Karpas-422 (cell line): ENCODE data around the gene PVRIG. TPM values are rescaled to one million over a fixed set of nuclear protein-coding genes. Genes with fewer than 3 reads are reported as not detected.
"Not testable (repeated sequence)": the region's sequence is repeated elsewhere in the genome, so short reads cannot be mapped to it uniquely, and the experiment has no call there.

ENCODE experiments used
- DNase-seq: peaks from one replicate; pipeline ENCODE4 v3.0.0-alpha.2; 2015
- H2AFZ ChIP-seq: fragments of 200-600 bp; sonication (generic); 2 replicates; pipeline ENCODE4 v1.6.1; 2014; ENCODE audit warnings: antibody characterized with exemption, low read length, mixed read lengths
- H3K27ac ChIP-seq: fragments of 200-600 bp; sonication (generic); 2 replicates; pipeline ENCODE4 v1.5.1; 2014; ENCODE audit warnings: mild to moderate bottlenecking, low read length, moderate library complexity
- H3K27me3 ChIP-seq: fragments of 200-600 bp; sonication (generic); 2 replicates; pipeline ENCODE4 v1.6.1; 2014; ENCODE audit warnings: low read length, mixed read lengths
- H3K36me3 ChIP-seq: fragments of 200-600 bp; sonication (generic); 2 replicates; pipeline ENCODE4 v1.6.1; 2014; ENCODE audit warnings: low read length, mixed read lengths; ENCODE audit not compliant: insufficient read depth
- H3K4me1 ChIP-seq: fragments of 200-600 bp; sonication (generic); 2 replicates; pipeline ENCODE4 v1.6.1; 2014; ENCODE audit warnings: mild to moderate bottlenecking, low read length, mixed read lengths
- H3K4me2 ChIP-seq: fragments of 200-600 bp; sonication (generic); 2 replicates; pipeline ENCODE4 v1.6.1; 2014; ENCODE audit warnings: low read length, low read depth, mild to moderate bottlenecking; ENCODE audit not compliant: poor library complexity, severe bottlenecking
- H3K4me3 ChIP-seq: fragments of 200-600 bp; sonication (generic); 2 replicates; pipeline ENCODE4 v1.5.1; 2014; ENCODE audit warnings: mild to moderate bottlenecking, antibody characterized with exemption, low read length, mixed read lengths
- H3K79me2 ChIP-seq: fragments of 200-600 bp; sonication (generic); 2 replicates; pipeline ENCODE4 v1.6.1; 2014; ENCODE audit warnings: mild to moderate bottlenecking, low read length, mixed read lengths
- H3K9ac ChIP-seq: fragments of 200-600 bp; sonication (generic); 2 replicates; pipeline ENCODE4 v1.6.0; 2014; ENCODE audit warnings: low read length
- H3K9me2 ChIP-seq: fragments of 200-600 bp; sonication (generic), shearing (Covaris generic); replicated peaks from 2 replicates; pipeline ENCODE4 v1.6.0; 2014; ENCODE audit warnings: mild to moderate bottlenecking, low read length, moderate library complexity; ENCODE audit not compliant: insufficient read depth
- H3K9me3 ChIP-seq: fragments of 300-700, 200-600 bp; sonication (generic); 2 replicates; pipeline ENCODE4 v1.6.1; 2014; ENCODE audit warnings: low read length, mixed read lengths
- H4K20me1 ChIP-seq: fragments of 200-600 bp; sonication (generic); 2 replicates; pipeline ENCODE4 v1.6.1; 2014; ENCODE audit warnings: mild to moderate bottlenecking, antibody characterized with exemption, low read length, low read depth; ENCODE audit not compliant: insufficient read depth
- total RNA-seq: library from RNA; depleted of rRNA; stranded (reverse); fragments of >200 nt; shearing (Covaris generic); gene quantifications from 2 replicates; pipeline ENCODE4 v1.2.3, GENCODE V29; 2014; ENCODE audit warnings: low replicate concordance; rRNA removed

PVRIG gene
- total RNA-seq, result 1.6 and 2.7 TPM in 2 replicates

DNA sequence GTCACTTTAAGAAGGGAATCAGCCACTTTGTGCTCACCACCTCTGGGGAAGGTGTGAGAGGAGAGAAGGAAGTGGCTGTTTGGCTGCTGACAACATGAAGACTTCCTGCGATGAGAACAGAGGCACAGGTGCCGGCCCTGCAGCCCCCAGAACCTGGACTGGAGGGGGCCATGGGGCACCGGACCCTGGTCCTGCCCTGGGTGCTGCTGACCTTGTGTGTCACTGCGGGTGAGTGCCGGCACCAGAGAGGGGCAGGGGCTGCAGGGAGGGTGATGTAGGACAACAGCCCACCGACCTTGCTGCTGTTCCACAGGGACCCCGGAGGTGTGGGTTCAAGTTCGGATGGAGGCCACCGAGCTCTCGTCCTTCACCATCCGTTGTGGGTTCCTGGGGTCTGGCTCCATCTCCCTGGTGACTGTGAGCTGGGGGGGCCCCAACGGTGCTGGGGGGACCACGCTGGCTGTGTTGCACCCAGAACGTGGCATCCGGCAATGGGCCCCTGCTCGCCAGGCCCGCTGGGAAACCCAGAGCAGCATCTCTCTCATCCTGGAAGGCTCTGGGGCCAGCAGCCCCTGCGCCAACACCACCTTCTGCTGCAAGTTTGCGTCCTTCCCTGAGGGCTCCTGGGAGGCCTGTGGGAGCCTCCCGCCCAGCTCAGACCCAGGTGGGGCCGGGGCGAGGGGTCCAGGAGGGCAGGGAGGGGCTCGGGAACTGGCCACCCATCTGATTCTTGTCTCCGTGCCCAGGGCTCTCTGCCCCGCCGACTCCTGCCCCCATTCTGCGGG is at the start of gene PVRIG:
TSS of gene PVRIG (plus strand) at position 149 of the 785 bp plus-strand sequence. CDS start at position 171, 22 bp downstream.
- H3K27ac ChIP-seq, result peak within 1 kb of the TSS; percentile 75
- H3K36me3 ChIP-seq, DNase-seq, H2AFZ ChIP-seq, H4K20me1 ChIP-seq, H3K27me3 ChIP-seq, H3K79me2 ChIP-seq, H3K9me3 ChIP-seq, H3K9me2 ChIP-seq: not testable (repeated sequence)
- H3K4me2 ChIP-seq, result peak within 1 kb of the TSS; percentile 54
- H3K4me3 ChIP-seq, result peak within 1 kb of the TSS; percentile 55; the same call in 1 of the 2 replicates
- H3K9ac ChIP-seq, result peak within 1 kb of the TSS; percentile 73
- peaks cover 33% of the 10 kb centered on the region for H3K4me1 ChIP-seq

DNA sequence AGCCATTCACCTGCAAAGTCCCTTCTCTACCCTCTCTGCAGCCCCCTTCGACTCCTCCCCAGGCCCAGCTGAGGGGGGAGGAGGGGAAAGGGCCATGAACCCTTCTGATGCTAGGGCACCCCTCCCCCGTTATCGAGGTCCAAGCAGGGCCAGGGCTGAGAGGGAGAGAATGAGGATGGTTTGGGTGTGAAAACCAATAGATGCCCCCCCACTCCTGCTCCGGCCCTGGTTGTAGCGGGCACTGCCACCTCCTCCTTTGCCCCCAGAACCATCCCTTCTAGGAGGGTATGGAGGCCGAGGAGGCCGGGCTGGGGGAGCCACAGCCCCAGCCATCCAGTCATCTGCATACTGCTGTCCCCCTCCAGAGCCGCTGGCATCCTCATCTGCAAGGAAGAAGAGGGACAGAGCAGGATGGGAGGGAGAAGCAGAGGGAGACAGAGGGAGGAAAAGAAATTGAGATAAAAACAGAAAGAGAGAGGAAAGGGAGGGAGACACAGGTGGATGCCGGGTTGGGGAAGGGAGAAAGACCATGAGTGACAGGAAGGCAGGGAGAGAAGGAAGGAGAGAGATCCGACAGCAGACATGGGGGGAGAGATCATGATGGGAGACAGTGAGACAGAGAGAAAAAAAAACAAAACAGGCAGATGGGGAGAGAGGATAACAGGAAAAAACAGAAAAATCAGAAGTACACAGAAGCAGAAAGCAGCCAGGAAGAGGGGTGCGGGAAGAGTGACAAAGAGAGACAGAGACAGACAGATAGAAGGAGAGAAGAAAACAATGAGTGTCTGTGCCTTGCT is 49.5 kb upstream of the PVRIG start:
- H4K20me1 ChIP-seq, result no peaks in the 10 kb centered on the region
- H3K27ac ChIP-seq, result no peak overlapping the region
- H3K9ac ChIP-seq, result no peak overlapping the region
- no peak overlapping the region for H3K4me2 ChIP-seq
- peaks cover 5% of the 10 kb centered on the region for H3K4me1 ChIP-seq
- DNase-seq, result no peak
- no peaks in the 10 kb centered on the region for H3K9me3 ChIP-seq
- H3K9me2 ChIP-seq, result no peaks in the 10 kb centered on the region
- H3K4me3 ChIP-seq, result no peak overlapping the region
- H3K36me3 ChIP-seq, result no peaks in the 10 kb centered on the region
- no peaks in the 10 kb centered on the region for H3K79me2 ChIP-seq
- no peak overlapping the region for H2AFZ ChIP-seq
- no peaks in the 10 kb centered on the region for H3K27me3 ChIP-seq

DNA sequence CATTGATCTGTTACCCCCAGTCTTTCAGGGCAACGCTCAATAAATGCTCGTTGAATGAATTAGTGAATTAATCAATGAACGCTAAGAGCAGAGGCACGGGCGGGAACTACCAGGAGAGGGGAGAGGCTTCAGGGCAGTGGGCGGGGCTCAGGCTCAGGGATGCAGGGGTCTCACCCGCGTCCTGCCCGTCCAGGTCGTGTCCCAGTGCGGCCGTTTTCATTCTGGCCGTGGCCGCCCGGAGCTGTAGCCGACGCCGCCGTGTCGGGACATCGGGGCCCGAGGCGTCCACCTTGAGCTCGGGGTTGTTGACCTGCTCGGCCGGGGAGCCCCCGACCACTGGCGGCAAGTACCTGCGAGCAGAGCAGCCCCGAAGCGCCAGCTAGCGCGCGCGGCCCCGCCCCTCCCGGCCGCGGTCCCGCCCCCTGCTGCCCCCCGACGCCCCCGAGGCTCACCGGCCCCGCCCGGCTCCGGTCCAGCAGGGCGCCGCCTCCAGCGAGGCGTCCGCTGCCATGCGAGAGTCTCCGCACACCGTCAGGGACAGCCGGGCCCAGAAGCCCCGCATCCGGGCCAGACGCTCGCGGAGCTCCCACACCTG is 48.6 kb upstream of the PVRIG start:
- H3K9me2 ChIP-seq, result no peaks in the 10 kb centered on the region
- H3K27me3 ChIP-seq, result no peaks in the 10 kb centered on the region
- no peaks in the 10 kb centered on the region for H4K20me1 ChIP-seq
- H3K4me3 ChIP-seq, result no peak overlapping the region
- H3K4me2 ChIP-seq, result peak overlapping the region; percentile 40
- H3K9ac ChIP-seq, result no peak overlapping the region
- H3K36me3 ChIP-seq, result no peaks in the 10 kb centered on the region
- H3K9me3 ChIP-seq, result no peaks in the 10 kb centered on the region
- H3K79me2 ChIP-seq, result no peaks in the 10 kb centered on the region
- DNase-seq, result no peak
- H2AFZ ChIP-seq, result no peak overlapping the region
- no peak overlapping the region for H3K27ac ChIP-seq
- H3K4me1 ChIP-seq, result peaks cover 5% of the 10 kb centered on the region

DNA sequence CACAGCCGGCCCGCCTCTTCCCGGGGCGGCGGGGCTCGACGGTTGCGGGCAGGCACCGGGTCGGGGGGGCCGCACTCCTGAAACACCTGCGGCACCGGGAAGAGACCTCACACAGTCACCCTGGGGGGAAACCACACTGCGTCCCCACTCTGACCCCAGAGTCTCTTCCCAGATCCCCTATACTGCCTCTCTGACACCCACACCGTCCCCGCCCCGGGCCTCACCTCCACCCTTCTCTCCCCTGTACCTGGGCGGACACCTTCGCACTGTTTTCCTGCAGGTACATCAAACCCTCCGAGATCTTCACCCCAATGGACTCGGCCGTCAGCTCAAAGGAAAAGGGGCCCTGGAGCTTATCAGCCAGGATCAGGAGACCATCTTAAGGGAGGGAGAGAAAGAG is 47.9 kb upstream of the PVRIG start:
- Histone ChIP-seq H3K9me2 (no peaks in the 10 kb centered on the region), H3K27ac (no peak overlapping the region), H3K36me3 (no peaks in the 10 kb centered on the region), H3K27me3 (no peaks in the 10 kb centered on the region), H3K4me1 (peaks cover 10% of the 10 kb centered on the region), H3K4me2 (no peak overlapping the region), H4K20me1 (peaks cover 3% of the 10 kb centered on the region; the same call in 1 of the 2 replicates), H3K9me3 (no peaks in the 10 kb centered on the region), H3K9ac (no peak overlapping the region), H3K79me2 (no peaks in the 10 kb centered on the region), H3K4me3 (no peak overlapping the region), H2AFZ (no peak overlapping the region)
- no peak for DNase-seq

- Histone ChIP-seq H3K4me2 (no peak overlapping the region), H3K79me2 (no peaks in the 10 kb centered on the region), H3K4me1 (peaks cover 8% of the 10 kb centered on the region), H3K36me3 (no peaks in the 10 kb centered on the region), H3K27me3 (no peaks in the 10 kb centered on the region), H3K4me3 (no peak overlapping the region), H2AFZ (no peak overlapping the region), H3K9me3 (no peaks in the 10 kb centered on the region), H3K9me2 (no peaks in the 10 kb centered on the region), H3K9ac (no peak overlapping the region), H4K20me1 (peaks cover 3% of the 10 kb centered on the region; the same call in 1 of the 2 replicates), H3K27ac (no peak overlapping the region)
- DNase-seq, result no peak
These were observed 45.8 kb upstream of the PVRIG start for GRCh38 chr7:100173806-100174495.

- no peak overlapping the region for H3K9ac ChIP-seq
- H4K20me1 ChIP-seq, result peaks cover 3% of the 10 kb centered on the region; the same call in 1 of the 2 replicates
- H3K79me2 ChIP-seq, result no peaks in the 10 kb centered on the region
- H3K9me2 ChIP-seq, result no peaks in the 10 kb centered on the region
- no peaks in the 10 kb centered on the region for H3K36me3 ChIP-seq
- no peak overlapping the region for H2AFZ ChIP-seq
- no peak overlapping the region for H3K27ac ChIP-seq
- DNase-seq, result no peak
- H3K4me3 ChIP-seq, result no peak overlapping the region
- H3K27me3 ChIP-seq, result no peaks in the 10 kb centered on the region
- no peak overlapping the region for H3K4me2 ChIP-seq
- H3K9me3 ChIP-seq, result no peaks in the 10 kb centered on the region
- H3K4me1 ChIP-seq, result peaks cover 8% of the 10 kb centered on the region
These were observed 45.2 kb upstream of the PVRIG start for GRCh38 chr7:100174582-100174981.

DNA sequence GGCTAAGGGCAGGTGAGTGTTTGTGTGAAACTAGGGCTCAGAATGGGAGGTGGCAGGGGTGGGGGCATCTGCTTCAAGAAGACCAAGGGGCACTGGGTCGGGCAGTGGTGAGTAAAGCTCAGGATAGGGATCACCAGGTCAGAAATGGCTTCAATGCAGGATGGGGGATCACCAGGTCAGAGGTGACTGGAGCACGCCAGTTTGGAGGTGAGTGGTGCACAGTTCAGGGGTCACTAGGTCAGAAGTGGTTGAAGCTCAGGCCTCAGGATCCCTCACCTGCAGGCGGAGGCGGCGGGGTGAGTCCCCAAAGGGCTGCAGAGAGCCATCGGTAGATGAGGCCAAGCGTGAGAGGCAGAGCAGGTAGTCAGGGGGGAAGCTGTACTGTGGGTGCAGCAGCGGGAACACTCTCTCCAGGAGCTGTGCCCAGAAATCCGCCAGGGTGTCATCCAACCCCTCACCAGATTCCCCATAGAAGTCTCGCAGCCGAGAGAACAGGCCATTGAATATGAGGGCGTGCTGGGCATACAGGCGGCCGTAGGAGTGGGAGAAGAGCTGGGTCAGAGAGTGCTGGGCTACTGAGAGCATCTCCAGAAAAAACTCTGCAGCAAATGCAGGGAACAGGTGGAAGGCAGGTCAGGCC is 44.3 kb upstream of the PVRIG start:
- no peaks in the 10 kb centered on the region for H3K27me3 ChIP-seq
- no peak overlapping the region for H2AFZ ChIP-seq
- no peak overlapping the region for H3K4me2 ChIP-seq
- peaks cover 3% of the 10 kb centered on the region; the same call in 1 of the 2 replicates for H4K20me1 ChIP-seq
- no peak overlapping the region for H3K4me3 ChIP-seq
- H3K9me3 ChIP-seq, result no peaks in the 10 kb centered on the region
- H3K79me2 ChIP-seq, result no peaks in the 10 kb centered on the region
- no peak for DNase-seq
- H3K4me1 ChIP-seq, result peaks cover 8% of the 10 kb centered on the region
- H3K9me2 ChIP-seq, result no peaks in the 10 kb centered on the region
- no peaks in the 10 kb centered on the region for H3K36me3 ChIP-seq
- H3K27ac ChIP-seq, result no peak overlapping the region
- no peak overlapping the region for H3K9ac ChIP-seq
